ENCODE measurements around the gene NFIA.

GRCh38 chr1:61270107-61270506 lies 187.7 kb downstream of the NFIA start:
- TF ChIP-seq, protein P1, sequence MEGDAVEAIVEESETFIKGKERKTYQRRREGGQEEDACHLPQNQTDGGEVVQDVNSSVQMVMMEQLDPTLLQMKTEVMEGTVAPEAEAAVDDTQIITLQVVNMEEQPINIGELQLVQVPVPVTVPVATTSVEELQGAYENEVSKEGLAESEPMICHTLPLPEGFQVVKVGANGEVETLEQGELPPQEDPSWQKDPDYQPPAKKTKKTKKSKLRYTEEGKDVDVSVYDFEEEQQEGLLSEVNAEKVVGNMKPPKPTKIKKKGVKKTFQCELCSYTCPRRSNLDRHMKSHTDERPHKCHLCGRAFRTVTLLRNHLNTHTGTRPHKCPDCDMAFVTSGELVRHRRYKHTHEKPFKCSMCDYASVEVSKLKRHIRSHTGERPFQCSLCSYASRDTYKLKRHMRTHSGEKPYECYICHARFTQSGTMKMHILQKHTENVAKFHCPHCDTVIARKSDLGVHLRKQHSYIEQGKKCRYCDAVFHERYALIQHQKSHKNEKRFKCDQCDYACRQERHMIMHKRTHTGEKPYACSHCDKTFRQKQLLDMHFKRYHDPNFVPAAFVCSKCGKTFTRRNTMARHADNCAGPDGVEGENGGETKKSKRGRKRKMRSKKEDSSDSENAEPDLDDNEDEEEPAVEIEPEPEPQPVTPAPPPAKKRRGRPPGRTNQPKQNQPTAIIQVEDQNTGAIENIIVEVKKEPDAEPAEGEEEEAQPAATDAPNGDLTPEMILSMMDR (conservative IDR thresholded peaks at IDR 0.05; ENCODE audit: low read depth, low read length), result no peak
- no peak for TF ChIP-seq EZH2 (IDR thresholded peaks at IDR 0.05; ENCODE audit: low read length, unreplicated experiment)

Measured in PC-3 (cell line).